HepG2 (cell line): ENCODE results near the gene SLC22A23. TPM values are rescaled to one million over a fixed set of nuclear protein-coding genes. Genes with fewer than 3 reads are reported as not detected.

Experiments
- CBFB ChIP-seq: sonication (generic); formaldehyde crosslinking; IDR thresholded peaks from 2 replicates; pipeline ENCODE4 v1.4.0; 2020; ENCODE audit warnings: missing genetic modification reagents
- UBTF ChIP-seq: sonication (generic); formaldehyde crosslinking; IDR thresholded peaks from 2 replicates; pipeline ENCODE4 v1.4.0; 2020; ENCODE audit warnings: mild to moderate bottlenecking, missing genetic modification reagents
- USF2 ChIP-seq, 2 experiments: sonication (generic) in 1 of 2; formaldehyde crosslinking in 1 of 2; IDR thresholded peaks; 2 replicates each; pipeline versions ENCODE4 v1.5.1 to v1.6.1; 2011 to 2020; ENCODE audit warnings: borderline replicate concordance in 1 of 2, low read depth in 1 of 2, low read length in 1 of 2, mild to moderate bottlenecking in 1 of 2, missing genetic modification reagents in 1 of 2, moderate library complexity in 1 of 2
- ZFP36L2 ChIP-seq: sonication (generic); formaldehyde crosslinking; IDR thresholded peaks from 2 replicates; pipeline ENCODE4 v1.4.0; 2020; ENCODE audit warnings: missing genetic modification reagents
- ZFP62 ChIP-seq: sonication (generic); formaldehyde crosslinking; IDR thresholded peaks from 2 replicates; pipeline ENCODE4 v1.4.0; 2020; ENCODE audit warnings: missing genetic modification reagents
- ZNF770 ChIP-seq: sonication (generic); formaldehyde crosslinking; IDR thresholded peaks from 2 replicates; pipeline ENCODE4 v1.5.0; 2020; ENCODE audit warnings: mild to moderate bottlenecking, missing genetic modification reagents
- polyA plus RNA-seq, 8 experiments: library from polyadenylated mRNA; depleted of rRNA in 3 of 8; stranded (reverse) in 7 of 8; unstranded in 1 of 8; fragments of >200 nt; fragmentation: Illumina TruSeq in 4 of 8; extraction: Trizol in 4 of 8; gene quantifications; 2 replicates each; pipeline versions ENCODE4 v1.2.1 to v1.2.3, GENCODE V29; 2011 to 2016; ENCODE audit warnings: low read depth in 4 of 8, missing spikeins in 1 of 8, mixed read lengths in 1 of 8; ENCODE audit not compliant: insufficient read depth in 1 of 8
- total RNA-seq, 5 experiments: library from RNA; depleted of rRNA; stranded (reverse); fragments of >200 nt; fragmentation: Illumina TruSeq; extraction: Trizol; gene quantifications; 2 replicates each; pipeline ENCODE4 v1.2.3, GENCODE V29; 2016; ENCODE audit warnings: low read depth in 1 of 5

Gene SLC22A23
- total and polyA plus RNA-seq, 2 of the 13 experiments (the other 11 are each of a cell fraction or from before 2014, with no cell fraction given) = 11.8 to 17.5 TPM

GRCh38 chr6:3329393-3330051 lies 127.3 kb downstream of the SLC22A23 start (continued):
- TF ChIP-seq ZNF770 (CRISPR knock-in tag) (no peak), CBFB (CRISPR knock-in tag) (no peak), ZFP62 (CRISPR knock-in tag) (no peak), UBTF (CRISPR knock-in tag) (no peak), USF2 (IDR thresholded peaks at IDR 0.05; ENCODE audit: low read depth, low read length) (no peak), USF2 (CRISPR knock-in tag; IDR thresholded peaks at IDR 0.05; ENCODE audit: borderline replicate concordance) (no peak), ZFP36L2 (CRISPR knock-in tag) (no peak)
